Measurements from ENCODE around the gene CAMK1D.
"Not testable (repeated sequence)": the region's sequence is repeated elsewhere in the genome, so short reads cannot be mapped to it uniquely, and the experiment has no call there.

The CAMK1D gene

DNA sequence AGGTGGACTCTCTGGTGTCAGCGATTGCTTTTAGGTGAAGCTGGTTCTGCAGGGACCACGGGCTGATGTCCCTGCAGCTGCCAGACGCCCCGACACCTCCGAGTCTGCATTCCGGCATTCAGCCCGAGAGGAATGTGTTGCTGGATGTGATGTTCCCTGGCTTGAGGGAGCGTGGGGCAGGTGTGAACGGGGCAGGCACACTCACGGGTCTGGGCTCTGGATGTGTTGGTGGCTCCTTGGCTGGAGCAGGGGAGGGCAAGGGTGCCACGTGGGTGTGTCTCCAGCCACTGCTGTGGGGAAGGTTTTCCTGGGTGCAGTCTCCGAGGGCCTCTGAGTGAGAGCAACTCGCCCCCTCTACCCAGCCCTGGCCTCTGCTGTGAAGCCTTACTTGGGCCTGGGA, 140.5 kb downstream of the CAMK1D start:
- in situ Hi-C loops (cut with MboI; ENCODE audit: low sequenced_read_pairs): no loop called here

DNA sequence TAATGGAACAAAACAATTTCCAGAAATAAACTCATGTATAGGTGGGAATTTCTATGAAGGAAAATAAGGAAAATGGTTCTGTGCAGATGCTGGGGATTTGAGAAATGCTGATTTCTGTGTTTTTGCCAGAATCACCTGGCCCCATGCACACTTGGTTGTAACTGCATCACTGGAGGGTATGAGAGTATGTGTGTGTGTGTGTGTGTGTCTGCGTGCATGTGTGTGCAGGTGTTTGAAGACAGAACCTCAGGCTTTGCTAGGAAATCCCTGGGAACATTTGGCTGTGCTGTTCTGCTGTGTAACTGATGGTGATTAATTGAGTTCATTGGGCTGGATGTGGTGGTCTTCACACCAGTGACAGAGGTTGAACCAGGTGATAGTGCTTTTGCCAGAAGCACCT, 141.6 kb downstream of the CAMK1D start:
- in situ Hi-C loops (cut with MboI; ENCODE audit: low sequenced_read_pairs): no loop called here

DNA sequence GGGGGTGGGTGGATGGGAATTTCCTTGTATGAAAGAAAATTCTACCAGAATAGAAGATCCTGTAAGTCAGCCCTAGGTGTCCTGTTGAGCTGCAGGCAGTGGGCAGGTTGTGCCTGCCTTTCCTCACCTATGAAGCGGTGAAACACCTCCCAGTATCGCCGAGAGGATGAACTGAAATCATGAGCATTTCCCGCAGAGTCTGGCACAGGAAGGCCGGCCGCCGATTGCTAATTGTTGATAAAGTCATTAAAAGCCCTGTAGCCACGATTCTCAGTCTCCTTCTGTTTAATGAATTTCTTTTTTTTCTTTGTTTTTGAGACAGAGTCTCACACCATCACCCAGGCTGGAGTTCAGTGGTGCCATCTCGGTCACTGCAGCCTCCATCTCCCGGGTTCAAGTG, 142.1 kb downstream of the CAMK1D start:
- in situ Hi-C loops (cut with MboI; ENCODE audit: low sequenced_read_pairs): no loop called here

DNA sequence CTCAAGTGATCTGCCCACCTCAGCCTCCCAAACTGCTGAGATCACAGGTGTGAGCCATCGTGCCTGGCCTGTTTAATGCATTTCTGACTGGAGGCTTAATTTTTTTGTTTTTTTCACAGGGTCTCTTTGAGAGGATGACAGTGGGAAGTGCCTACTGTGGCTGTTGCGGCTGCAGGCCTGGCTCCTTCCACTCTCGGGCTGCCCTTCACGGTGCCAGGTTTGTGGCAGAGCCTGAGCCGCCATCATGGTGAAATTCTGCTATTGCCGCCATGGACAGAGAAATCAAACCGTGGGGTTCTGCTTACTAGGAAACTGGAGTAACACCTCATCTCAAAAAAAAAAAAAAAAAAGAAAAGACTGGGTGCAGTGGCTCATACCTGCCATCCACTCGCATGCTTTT, 142.7 kb downstream of the CAMK1D start:
- in situ Hi-C loops (cut with MboI; ENCODE audit: low sequenced_read_pairs): no loop called here

DNA sequence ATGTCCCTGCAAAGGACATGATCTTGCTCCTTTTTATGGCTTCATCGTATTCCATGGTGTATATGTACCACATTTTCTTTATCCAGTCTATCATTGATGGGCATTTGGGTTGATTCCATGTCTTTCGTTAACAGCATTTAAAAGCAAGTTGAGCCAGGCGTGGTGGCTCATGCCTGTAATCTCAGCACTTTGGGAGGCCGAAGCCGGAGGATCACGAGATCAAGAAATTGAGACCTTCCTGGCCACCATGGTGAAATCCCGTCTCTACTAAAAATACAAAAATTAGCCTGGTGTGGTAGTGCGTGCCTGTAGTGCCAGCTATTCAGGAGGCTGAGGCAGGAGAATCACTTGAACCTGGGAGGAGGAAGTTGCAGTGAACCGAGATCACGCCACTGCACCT, 147.7 kb downstream of the CAMK1D start:
- in situ Hi-C loops (cut with MboI; ENCODE audit: low sequenced_read_pairs): not testable (repeated sequence)

DNA sequence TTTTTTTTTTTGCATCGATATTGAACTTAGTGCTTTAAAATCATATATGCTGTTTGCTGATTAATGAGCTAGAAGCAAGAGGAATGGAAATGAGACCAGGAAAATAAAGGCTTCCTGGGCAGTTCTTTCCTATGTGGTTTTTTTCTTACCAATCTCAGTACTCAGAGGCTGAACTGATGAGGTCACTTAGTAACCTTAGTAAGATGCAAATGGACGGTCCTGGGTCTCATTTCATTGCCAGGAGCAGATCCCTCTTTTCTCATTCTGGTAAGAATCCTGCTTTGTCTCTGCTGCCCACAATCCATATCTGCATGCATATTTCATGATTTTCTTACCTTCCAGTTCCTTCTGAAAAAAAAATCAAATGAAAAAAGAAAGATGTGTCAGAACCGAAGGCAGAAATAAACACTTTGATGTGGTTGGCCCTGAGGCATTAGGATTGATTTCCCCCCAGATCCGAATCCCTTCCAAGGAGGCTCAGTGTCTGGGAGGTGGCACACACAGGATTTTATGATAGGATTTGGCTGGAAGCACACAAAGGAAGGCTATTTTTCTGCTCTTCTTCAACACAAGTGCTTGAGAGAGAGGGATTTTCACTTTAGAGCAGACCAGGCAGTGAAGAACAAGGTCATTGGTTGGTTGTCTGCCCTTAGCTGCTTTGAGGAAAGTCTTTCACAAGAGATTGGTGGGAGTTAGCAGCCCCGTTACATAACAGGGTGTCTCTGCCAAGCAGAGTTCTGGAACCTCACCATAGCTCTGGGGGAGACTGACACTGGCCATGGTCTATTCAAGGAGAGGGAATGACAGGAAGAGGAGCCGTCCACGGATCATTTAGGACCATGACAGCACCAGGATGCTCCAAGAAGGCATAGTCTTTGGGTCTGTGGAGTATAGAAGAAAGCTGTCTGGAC, 150.0 kb downstream of the CAMK1D start:
- in situ Hi-C loops (cut with MboI; ENCODE audit: low sequenced_read_pairs): no loop called here

DNA sequence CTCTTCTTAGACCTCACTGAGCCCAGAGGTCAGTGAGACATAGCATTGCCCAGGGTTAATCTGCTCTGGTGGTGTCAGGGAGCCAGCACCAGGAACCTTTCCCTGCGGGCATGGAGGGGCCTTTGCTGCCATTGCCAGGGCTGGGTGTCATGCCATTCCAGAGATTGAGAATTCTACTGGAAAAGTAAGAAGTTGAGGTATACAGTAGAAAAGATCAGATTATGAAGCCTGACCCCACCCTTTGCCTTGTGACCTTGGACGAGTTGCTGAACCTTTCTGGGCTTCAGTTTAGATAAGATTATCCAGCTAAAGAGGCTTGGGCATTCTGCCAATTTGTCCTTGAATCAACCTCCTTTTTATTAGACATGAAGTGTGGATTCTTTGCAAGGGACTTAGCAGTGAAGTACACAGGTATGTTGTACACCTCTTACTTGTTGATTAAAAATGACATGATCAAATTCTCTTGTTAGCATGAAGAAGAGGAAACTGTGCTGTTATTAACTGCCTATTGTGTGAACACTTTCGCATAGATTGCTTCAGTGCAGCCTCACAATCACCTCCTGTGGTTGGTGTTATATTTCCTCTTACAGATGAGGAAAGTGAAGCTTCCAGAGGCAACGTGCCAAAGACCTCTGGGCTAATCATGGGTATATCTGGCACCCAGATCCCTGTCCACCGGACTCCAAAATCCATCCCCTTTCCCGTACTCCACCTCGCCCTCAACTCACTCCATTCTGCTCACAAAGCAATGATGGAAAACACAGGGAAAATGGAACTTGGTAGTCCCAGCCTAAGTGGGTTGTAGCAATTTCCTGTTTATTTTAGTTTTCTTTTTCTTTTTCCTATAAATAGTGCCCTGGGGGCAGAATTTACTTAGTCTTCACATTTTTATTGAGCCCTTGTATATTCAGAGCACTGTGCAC, 151.3 kb downstream of the CAMK1D start:
- in situ Hi-C loops (cut with MboI; ENCODE audit: low sequenced_read_pairs): no loop called here

DNA sequence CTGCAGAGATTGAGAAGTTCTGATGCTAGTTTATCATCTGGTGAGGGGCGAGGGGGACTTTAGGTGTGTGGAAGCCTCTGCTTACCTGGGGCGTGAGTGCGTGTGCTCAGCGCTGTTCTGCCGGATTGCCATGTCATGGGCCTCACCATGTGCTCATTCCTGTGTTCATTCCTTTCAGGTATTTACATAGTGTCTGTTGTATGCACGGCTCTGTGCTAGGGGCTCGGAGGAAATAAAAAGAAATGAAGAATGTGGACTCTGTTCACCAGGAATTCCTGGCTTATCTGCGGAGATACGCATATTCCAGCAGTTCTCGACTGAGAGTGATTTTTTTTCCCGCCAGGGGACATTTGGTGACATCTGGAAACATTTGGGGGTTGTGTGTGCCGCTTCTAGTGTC, 152.0 kb downstream of the CAMK1D start:
- in situ Hi-C loops (cut with MboI; ENCODE audit: low sequenced_read_pairs): no loop called here

DNA sequence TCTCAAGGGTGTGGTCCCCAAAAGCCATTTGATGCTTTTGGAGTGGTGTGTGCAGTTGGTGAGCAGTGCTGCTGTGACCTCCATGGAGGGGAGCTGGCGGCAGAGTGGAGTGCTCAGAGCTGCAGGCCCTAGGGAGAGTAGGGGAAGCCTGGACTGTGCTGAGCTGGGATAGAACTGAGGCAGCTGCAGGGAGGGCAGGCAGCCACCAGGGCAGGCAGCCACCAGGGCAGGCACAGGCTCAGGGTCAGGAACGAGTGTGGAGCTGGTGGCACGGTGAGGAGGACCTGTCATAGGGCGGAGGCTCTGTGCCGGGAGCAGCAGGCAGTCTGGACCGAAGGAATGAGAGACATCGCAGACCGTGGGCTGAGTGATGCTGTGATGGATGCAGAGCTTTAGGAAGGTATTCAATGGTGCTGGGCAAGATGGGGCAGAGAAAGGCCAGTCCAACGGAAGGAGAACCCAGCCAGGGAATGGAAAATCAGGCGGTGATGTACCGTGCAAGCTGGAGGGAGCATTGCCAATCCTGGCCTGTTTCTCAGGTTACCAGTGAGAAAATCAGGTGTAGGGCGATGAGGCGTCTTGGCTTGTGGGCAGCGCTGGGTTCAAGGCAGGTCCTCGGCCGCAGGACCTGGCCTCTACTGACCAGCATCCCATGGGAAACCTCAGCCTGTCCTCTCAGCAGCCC, 152.6 kb downstream of the CAMK1D start:
- in situ Hi-C loops (cut with MboI; ENCODE audit: low sequenced_read_pairs): no loop called here

DNA sequence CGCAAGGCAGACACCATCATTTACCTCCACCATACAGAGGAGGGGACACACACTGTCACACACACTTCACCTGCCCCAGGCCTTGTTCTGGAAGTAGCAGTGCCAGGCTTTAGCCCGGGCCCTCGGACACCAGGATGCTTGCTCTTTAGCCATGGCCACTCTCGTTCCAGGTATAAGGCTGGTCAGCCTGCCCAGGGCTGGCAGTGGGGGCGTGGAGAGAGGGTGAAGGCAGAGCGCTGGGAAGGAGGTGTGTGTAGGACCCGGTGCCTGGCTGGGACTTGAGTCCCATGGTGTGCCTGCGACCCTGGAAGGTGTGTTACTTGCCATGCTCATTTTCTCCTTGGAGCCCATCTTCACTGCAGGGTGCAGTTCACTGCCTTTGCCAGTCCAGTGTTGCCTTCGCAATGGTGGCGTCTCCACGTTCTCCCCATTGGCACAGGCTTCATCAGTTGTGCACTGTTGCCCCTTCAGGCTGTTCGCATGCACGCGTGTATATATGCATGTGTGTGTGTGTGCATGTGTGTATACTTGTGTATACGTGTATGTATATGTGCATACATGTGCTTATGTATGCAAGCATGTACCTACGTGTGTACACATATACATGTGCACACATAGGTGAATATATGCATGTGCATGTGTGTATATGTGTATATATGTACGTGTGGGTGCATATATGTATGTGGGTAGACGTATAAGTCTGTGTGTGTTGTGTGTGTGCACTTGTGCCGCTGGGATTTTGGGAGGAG, 153.4 kb downstream of the CAMK1D start:
- in situ Hi-C loops (cut with MboI; ENCODE audit: low sequenced_read_pairs): no loop called here

DNA sequence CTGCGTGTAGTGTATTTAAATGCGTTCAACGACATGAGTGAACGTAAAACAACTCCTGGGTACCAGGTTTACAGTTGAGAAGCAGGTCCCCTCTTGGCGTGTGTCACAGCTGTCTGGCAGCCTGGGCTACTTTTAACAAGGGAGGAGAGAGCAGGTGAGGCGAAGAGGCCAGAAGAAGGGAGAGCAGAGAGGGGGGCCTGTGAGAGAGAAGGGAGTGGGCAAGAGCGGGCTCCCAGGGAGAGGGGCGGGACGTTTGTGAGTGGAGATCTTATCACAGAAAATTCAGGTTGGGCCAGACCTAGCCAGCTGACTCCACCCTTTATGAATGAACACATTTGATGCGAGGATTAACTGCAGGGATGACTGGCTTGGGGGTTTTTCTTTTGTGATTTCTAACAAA, 154.0 kb downstream of the CAMK1D start:
- in situ Hi-C loops (cut with MboI; ENCODE audit: low sequenced_read_pairs): no loop called here

DNA sequence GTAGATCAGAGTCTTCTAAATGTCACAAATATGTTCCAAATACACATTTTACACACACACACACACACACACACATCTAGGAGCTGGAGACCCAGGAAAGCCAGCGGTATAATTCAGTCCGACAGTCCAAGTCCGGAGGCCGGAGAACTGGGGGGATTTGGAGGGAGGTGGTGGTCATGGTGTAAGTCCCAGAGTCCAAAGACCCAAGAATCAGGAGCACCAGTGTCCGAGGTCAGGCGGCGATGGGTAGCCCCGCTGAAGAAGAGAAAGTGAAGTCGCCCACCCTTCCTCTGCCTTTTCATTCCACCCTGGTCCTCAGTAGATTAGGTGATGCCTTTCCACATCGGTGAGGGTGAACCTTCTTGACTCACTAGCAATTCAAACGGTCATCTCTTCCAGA, 154.8 kb downstream of the CAMK1D start:
- in situ Hi-C loops (cut with MboI; ENCODE audit: low sequenced_read_pairs): no loop called here

DNA sequence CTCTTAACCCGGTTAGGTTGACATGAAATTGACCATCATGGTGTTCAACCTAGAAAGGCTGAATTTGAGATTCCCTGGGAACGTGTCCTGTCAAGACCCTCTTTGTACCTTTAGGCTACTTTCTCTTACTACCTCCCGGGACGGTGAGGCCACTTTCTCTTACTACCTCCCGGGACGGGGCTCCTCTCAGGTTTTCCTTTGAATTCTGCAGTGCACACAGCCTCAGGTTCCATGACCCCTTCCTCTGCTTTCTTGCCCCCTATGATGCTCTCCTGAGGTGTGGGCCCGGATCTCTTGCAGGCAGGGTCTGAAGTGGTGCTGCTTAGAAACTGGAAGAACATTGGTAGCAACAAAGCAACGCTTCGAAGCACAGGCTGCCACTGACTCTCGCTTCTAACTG, 155.3 kb downstream of the CAMK1D start:
- in situ Hi-C loops (cut with MboI; ENCODE audit: low sequenced_read_pairs): no loop called here

DNA sequence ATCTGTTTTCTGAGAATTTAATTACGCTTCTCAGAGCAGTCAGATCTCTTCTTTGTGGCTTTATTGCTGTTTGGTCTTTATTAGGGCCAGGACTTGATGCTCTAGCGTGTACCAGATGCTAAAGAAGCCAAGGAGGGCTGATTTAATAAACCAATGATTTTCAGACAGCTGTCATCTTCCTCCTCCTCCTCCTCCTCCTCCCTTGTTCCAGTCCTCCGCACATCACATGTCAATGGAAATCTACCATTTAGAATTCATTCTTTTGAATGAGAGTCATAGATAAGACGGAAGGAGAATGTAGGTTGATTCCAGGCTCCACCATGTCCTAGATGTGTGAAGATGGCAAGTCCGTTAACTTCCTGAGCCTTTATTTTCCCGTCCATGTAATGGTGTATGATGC, 156.3 kb downstream of the CAMK1D start:
- in situ Hi-C loops (cut with MboI; ENCODE audit: low sequenced_read_pairs): no loop called here

DNA sequence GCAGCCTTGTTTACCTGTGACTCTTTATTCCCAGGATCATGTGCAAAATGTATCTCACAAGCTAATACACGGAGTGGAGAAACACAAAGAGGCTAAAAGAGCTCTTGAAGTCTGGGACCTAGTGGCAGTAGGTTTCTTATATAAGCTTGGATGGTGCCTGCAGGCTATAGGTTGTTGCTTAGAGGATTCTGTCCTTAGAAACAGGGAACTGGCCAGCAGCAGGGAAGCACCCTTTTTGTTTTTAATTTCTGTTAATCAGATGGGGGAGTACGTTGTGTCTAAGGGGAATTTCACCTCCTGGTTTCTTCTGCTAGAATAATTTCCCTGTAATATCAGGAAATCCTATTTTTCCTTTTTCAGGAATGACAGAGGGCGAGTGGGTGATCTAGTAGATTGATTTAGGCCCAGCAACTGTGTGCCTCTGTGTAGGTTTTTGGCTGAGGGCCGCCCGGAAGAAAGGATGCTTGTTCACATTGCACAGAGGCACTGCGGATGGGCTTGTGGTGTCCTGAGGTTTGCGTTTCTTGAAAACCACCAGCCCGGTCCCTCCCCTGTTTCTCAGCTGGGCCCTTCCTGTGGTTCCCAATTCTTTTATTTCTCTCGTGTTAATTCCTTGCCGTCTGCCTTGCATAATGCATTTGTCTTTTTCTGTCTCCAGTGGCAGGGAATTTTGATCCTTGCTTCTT, 158.0 kb downstream of the CAMK1D start:
- in situ Hi-C loops (cut with MboI; ENCODE audit: low sequenced_read_pairs): no loop called here

DNA sequence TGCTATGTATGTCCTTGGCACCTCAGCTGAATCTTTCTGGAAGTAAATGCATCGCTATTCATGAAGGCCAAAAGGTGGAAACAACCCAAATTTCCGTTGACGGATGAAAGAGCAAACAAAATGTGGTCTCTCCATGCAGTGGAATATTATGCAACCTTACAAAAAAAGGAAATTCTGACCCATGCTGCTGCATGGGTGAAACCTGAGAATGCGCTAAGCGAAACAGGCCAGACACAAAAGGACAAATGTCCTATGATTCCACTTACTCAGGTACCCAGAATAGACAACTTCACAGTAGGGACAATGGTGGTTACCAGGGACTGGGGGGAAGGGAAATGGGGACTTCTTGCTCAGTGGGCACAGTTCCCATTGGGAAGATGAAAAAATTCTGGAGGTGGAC, 158.8 kb downstream of the CAMK1D start:
- in situ Hi-C loops (cut with MboI; ENCODE audit: low sequenced_read_pairs): no loop called here

DNA sequence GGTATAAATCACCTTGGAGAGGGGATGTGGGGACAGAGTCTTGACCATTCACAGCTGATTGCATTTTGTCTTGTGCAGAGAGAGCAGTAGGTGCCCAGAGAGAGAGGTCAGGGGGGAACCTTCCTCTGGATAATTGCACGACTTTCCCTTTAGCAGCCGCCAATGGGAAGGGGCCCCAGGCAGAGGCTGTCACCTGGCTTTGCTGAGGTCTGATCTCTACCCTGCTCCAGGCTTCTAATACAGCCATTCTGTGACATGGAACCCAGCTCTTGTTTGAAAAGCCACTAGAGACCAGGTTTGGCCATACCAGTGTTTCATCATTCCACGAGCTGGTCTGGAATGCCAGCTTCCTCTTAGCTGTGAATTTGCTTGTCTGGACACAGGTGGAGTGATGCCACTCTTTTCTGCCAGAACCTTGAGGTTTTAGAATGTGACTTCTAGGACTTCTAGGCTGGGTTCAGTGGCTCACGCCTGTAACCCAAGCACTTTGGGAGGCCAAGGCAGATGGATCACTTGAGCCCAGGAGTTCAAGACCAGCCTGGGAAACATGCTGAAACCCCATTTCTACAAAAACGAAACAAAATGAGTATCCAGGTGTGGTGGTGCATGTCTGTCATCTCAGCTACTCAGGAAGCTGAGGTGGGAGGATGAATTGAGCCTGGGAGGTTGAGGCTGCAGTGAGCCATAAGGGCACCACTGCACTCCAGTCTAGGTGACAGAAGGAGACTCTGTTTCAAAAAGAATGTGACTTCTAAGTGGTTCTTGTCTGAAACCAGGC, 159.9 kb downstream of the CAMK1D start:
- in situ Hi-C loops (cut with MboI; ENCODE audit: low sequenced_read_pairs): no loop called here

DNA sequence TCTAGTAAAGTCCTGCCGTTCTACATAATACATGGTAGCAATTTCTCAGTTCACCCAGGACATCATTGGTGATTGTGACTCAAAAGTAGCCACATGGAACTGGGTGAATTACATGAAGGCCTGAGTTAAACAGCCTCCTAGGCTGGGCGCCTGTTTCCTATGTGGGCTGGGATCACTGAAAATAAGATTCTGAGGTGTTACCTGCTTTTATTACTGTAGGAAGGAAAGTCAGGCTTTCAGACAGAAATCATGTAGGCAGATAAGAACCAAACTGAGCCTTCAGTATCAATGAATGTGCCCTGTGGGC, 160.4 kb downstream of the CAMK1D start:
- in situ Hi-C loops (cut with MboI; ENCODE audit: low sequenced_read_pairs): no loop called here

DNA sequence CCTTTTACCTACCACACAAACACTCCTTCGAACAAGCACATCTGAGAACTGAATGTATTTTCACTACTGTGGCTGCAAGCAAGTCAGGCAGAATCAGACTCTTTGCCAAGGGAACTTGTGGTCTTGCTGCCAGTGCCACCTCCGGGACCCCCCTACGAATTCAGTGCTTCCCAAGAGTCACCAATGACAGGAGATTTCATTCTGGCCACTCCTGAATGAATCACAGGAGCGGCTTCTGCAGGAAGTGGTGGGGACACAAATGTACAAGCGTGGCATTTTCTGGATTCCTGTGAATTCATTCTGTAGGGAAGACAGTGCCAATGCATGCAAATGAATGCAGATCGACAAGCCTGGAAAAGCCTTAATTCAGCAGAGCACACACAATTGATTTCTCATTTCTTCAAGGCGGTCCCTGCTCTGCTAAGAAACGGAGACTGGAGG, 161.2 kb downstream of the CAMK1D start:
- in situ Hi-C loops (cut with MboI; ENCODE audit: low sequenced_read_pairs): no loop called here
